T-helper 1 cell treated with Interleukin-12 subunit alpha and Interleukin-12 subunit beta and Interleukin-4 antibody, amounts not matched to agents 30 ng/mL and 1 ng/mL, for 36 hours (primary cell): ENCODE data around the gene PUM1. TPM values are rescaled to one million over a fixed set of nuclear protein-coding genes. Genes with fewer than 3 reads are reported as not detected.

Experiments
- intact Hi-C: fragments of 100-400 bp; cut with micrococcal nuclease; formaldehyde crosslinking; loops from one replicate; pipeline ENCODE4 v1.15.1; 2024
- total RNA-seq: library from RNA; stranded (reverse); gene quantifications from 2 replicates; pipeline ENCODE4 v1.2.3, GENCODE V29; 2022

The PUM1 gene
- total RNA-seq, 1 donor from 2014 or later = 119 TPM

DNA sequence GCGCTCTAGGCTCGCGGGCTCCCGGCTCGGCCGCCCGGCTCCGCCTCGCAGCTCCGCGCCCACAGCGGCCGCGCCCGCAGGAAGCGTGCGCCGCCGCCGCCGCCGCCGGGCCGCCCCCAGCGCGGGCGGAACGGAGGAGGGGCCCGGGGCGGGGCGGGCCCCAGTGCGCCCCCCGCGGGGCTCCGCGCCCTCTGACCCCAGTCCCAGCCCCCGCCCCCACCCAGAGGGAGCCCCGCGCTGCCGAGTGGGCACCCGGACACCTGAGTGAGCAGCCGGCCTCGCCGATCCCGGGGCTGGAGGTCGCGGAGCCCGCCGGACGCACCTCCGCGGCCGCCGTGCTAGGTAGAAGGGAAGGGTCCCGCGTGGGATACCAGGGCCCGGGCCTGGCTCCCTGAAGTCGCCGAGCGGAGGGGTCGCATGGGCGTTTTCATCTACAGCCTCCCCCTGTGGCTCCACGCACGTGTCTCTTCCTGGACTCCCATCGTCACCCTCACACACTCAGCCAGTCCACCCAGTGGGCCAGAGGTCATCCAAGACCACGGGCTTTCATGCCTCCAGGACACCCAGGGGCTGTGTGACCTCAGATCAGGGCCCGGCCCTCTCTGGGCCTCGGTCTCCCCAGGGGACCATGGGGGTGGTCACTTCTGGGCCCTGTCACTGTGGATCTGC, 156.7 kb downstream of the PUM1 start, which contains the start of gene SDC3:
Gene SDC3 (minus strand): TSS at position 63 of the 669 bp plus-strand sequence. CDS start 172 bp downstream, outside the sequence.
- intact Hi-C loops = no loop called here

- intact Hi-C loops = no loop called here
Observed at GRCh38 chr1:30908316-30908695, 157.2 kb downstream of the PUM1 start.

DNA sequence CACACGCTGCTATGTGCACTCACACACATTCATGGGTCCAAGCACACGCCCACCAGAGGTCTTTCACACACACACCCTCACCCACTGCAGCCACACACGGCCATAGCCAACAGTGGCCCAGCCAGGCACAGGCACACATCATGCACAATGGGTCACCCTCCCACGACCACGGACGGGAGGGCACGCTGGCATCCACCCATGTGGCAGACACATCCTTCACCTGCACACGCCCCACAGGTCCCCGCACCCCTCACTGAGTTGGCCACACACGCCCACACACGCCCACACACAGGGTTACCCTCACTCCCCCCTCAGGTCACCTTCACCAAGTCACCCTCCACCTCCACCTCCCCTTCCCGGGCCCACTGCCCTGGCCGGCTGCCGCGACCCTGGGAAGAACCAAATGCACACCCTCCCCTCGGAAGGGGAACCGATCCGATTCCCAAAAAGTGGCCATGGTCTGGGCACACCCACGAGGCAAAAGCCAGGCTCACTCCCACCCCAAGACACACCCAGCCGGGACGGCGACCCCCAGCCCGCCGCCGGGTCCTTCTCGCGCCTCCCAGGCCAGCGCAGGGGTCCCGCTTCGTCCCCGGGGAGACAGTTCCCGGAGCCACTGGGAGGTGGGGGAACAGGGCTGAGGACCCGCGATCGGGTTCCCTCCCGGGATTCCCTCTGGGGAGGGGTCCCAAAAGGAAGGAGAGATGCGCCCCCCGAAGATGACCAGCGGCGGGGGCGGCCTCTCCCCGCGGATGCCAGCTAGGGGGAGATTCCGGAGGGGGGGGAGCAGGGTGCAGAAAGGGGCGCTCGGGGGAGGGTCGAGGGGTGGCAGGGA, 157.8 kb downstream of the PUM1 start:
- intact Hi-C loops = no loop called here

GRCh38 chr1:30906631-30907441, 158.7 kb downstream of the PUM1 start:
- intact Hi-C loops = no loop called here

DNA sequence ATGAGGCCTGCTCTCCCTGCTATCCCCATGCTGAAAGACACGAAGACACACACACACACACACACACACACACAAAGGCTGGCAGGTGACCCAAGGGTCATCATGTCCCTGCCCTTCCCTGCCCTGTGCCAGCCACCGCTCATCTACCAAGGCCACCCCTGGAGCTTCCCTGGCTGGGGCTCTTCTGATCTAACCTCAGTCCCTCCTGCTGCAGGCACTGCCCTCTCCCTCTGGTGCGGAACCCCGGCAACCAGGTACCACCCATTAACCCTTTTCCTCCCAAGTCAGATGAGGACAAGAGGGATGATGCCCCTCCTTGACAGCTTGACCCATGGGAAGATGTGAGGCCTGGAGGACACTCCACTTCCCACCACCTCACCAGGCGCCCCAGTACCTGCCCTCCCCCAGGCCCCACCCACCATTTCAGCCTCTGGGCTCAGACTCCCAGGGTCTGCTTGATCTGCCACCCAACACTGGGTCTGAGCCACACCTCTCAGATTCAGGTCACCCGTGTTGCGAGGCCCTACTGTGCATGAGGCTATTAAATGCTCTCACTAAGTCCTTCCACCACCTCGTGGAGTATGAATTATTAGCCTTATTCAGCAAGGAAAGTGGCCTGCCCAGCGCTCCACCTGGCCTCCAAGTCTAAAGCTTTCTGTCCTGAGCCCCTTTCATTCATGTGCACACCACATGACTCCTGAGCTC, 159.4 kb downstream of the PUM1 start:
- intact Hi-C loops = no loop called here

DNA sequence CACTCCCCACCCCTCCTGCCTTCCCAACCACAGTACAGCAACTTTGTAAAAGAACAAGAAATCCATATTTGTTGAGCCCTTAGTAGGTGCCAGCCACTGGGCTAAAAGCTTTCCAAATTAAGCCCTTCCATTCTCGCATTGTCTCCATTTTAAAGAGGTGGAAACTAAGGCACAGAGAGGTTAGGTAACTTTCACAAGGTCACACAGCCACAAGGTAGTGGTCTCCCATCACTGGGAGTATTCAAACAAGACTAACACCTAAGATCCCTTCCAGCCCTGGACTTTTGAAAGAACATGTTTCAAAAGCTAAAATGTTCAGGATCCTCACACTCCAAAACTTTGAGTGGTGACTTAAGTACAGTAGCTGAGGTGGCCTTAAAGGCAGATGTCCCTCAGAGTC, 160.1 kb downstream of the PUM1 start:
- intact Hi-C loops = no loop called here

- intact Hi-C loops = no loop called here
Observed at GRCh38 chr1:30904962-30905335, 160.6 kb downstream of the PUM1 start.

GRCh38 chr1:30904191-30904961, 161.1 kb downstream of the PUM1 start:
- intact Hi-C loops = no loop called here

DNA sequence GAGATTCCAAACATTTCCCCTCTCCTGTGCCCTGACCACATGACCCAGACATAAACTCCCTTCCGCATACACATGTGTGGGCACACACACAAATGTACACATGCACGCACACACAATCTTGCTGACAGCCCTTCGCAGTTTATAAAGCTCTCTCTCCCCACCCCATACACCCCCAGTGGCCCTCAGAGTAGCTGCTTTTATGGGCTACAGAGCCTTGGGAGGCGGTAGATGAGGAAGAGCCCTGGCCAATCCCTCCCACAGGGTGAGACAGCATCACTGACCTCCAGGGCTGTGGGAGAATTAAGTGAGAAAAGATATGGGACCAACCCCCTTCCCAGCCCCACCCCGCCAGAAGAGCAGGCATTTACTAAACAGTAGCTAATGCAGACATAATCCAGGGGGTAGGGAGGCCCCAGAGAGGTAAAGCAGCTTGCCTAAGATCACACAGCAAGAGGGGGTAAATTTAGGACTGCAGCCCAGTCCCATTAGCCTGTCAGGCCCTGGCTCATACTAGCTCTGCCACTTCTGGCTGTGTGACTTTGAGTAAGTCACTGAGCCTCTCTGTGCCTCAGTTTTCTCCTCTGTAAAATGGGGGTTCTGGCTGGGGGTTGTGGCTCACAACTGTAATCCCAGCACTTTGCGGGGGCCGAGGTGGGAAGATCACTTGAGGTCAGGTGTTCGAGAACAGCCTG, 162.0 kb downstream of the PUM1 start:
- intact Hi-C loops = no loop called here

DNA sequence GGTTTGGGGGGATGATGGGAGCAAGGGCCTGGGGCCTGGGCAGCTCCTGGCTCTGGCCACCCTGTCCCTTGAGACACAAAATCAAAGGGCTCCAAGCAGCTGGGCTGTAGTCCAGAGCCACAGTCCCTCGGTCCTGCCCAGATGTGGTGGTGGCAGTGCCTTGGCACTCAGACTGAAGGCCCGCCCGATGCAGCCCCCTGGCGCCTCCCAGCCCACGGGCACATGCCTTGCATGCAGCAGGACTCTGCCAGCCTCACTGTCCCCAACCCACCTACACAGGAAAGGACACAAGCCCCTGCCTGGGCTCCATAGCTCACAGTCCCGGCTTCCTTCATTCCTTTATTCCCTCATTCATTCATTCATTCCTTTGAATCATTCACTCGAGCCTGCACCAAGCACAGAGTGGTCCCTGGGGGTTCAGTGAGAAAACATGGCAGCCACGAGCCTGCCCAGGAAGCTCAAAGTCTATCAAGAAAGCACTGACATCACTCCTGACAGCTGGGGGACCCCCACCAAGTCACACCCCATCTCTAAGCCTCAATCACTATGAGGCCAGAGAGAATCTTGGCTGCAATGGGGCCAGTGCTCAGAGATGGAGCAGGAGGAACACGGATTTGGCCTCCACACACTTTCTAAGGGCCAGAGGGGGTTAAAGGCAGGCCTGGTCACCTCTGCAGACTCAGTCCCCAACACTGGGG, 162.8 kb downstream of the PUM1 start:
- intact Hi-C loops = no loop called here

DNA sequence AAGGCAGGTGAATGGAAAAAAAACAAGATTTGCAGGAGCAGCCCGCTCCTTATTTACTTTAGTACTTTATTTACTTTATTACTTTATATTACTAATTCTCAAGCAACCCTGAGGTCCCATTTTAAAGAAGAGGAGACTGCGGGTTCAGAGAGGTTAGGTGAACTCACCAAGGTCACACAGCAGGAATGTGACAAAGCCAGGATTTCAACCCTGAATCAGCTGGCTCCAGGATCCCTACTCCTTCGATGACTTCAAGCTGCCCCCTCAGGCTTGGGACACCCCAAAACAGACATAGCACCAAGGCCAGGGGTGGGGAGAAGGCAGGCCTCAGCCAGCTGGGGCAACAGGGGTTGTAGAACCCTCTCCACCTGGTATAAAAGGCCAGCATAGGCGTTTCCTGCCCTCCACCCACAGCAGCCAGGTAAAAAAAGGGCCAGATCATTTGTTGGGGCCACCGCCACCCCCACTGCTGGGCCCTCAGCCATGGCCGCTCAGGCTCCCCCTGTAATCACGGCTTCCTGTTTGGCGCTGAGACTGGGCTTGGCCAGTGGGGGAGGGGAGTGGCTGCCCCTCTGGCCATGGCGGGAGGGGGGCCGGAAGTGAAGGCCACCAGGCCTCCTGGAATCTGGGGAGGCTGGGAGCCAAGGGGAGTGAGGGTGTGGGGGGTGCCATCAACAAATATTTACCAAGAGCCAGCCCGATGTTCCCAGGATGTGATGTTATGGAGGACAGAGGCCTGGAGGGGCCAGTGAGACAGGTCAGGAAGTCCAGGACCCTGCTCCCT, 163.5 kb downstream of the PUM1 start:
- intact Hi-C loops = no loop called here

DNA sequence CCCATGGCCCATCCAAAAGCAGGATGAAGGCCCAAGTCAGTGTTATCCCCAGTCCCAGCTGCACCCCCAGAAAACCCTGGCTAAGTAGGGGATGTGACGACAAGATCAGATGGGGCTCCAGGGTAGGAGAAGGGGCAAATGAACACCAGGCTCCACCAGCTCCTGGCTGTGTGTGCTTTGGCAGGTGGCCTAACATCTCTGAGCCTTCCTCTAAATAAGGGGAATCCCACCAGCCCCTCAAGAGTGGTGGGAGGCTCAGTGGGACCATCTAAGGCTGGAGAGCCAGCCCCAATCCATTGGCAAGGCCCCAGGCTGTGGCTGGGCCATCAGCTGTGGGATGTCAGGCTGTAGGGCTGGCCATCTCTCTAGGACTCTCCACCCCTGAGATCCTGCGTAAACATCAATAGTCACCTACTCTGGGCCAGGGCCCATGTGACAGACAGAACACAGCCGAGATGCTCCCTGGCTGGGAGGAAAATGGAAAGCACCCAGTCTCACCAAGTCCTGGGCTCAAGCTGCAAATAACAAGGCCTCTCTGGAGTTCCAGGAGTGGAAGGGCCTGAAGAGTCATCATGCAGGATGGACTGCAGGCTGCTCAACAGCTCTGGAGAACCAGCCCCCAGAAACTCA, 164.5 kb downstream of the PUM1 start:
- intact Hi-C loops = no loop called here

- intact Hi-C loops = no loop called here
Observed at GRCh38 chr1:30900486-30900885, 165.0 kb downstream of the PUM1 start.

GRCh38 chr1:30899577-30900389, 165.7 kb downstream of the PUM1 start:
- intact Hi-C loops = no loop called here

- intact Hi-C loops = no loop called here
Observed at GRCh38 chr1:30898031-30898815, 167.3 kb downstream of the PUM1 start.

DNA sequence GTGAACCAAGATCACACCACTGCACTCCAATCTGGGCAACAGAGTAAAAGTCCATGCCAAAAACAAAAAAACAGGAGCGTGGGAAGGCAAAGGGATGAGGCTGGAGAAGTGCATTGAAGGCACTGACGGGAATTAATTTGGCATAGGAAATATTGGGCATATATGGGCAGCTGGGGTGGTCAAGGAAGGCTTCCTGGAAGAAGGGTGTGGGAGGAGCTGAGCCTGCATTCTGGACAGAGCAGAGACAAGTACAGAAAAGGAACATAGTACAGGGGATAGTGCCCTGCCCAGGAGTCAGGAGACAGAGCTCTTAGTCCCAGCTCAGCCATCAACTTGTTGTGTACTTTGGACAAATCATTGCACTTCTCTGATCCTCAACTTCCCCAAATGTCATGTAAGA, 168.6 kb downstream of the PUM1 start:
- intact Hi-C loops = no loop called here
